Spleen (tissue), 3 donors: ENCODE results near the gene PTPN14.

Experiments
- POLR2A ChIP-seq, 3 donors: fragments of 450-650 bp; IDR thresholded peaks; one replicate each; pipeline ENCODE4 v1.5.1; 2017; ENCODE audit warnings: antibody characterized with exemption in 3 of 3, mild to moderate bottlenecking in 1 of 3
- POLR2AphosphoS5 ChIP-seq, 3 donors: sonication (generic); formaldehyde crosslinking; IDR thresholded peaks; one replicate each; pipeline ENCODE4 v1.5.1; 2017; ENCODE audit warnings: antibody characterized with exemption in 3 of 3

GRCh38 chr1:214420833-214421232 is 130.6 kb downstream of the PTPN14 start:
- TF ChIP-seq POLR2A (IDR thresholded peaks at IDR 0.05) (no peak), POLR2AphosphoS5 (IDR thresholded peaks at IDR 0.05) (no peak)
